ENCODE results near the gene SC5D. TPM values are rescaled to one million over a fixed set of nuclear protein-coding genes. Genes with fewer than 3 reads are reported as not detected.

SC5D gene
- total RNA-seq, 1 experiment from 2014 or later: 38.4 TPM

GRCh38 chr11:121318848-121319834, 26.6 kb downstream of the SC5D start:
- peak; percentile 66 for ATAC-seq
- Histone ChIP-seq H3F3A (ENCODE audit: low read length, unreplicated experiment) (no peaks in the 10 kb centered on the region), H3K4me3 (ENCODE audit: low read length) (no peak overlapping the region), H3K4me2 (ENCODE audit: low read length) (no peak overlapping the region), H3K4me1 (ENCODE audit: insufficient read depth, low read length) (no peaks in the 10 kb centered on the region), H4K20me1 (ENCODE audit: low read length) (no peaks in the 10 kb centered on the region), H3K9me3 (ENCODE audit: low read length) (no peaks in the 10 kb centered on the region), H3K9me2 (replicated peaks; ENCODE audit: low read length) (no peaks in the 10 kb centered on the region), H3K79me2 (ENCODE audit: low read length) (no peaks in the 10 kb centered on the region), H2AFZ (ENCODE audit: low read length) (peak overlapping the region; percentile 32; the same call in 1 of the 2 replicates), H3K36me3 (ENCODE audit: low read depth, low read length) (no peaks in the 10 kb centered on the region), H3K27ac (ENCODE audit: low read length) (no peak overlapping the region), H3K27me3 (ENCODE audit: low read length) (no peaks in the 10 kb centered on the region), H3K9ac (ENCODE audit: low read length) (no peak overlapping the region)
- TF ChIP-seq EZH2phosphoT487 (IDR thresholded peaks at IDR 0.05; ENCODE audit: borderline replicate concordance, low read length) (no peak), CTCF (conservative IDR thresholded peaks at IDR 0.05; ENCODE audit: low read depth, low read length) (peak; percentile 96), EZH2 (IDR thresholded peaks at IDR 0.05; ENCODE audit: low read length, unreplicated experiment) (no peak)
- no TSS peak for BruUV-seq (replicated peaks)
- DNase-seq: peak; percentile 74
- intact Hi-C loops (cut with micrococcal nuclease): loop anchor here (1.0 to 10.0 kb wide), 3 partner anchors 216 to 336 kb away; no protein-coding TSS in a partner anchor
- ChIA-PET CTCF (no interaction called here), POLR2A (ENCODE audit: unreplicated experiment) (no interaction called here)

- Histone ChIP-seq H3K4me1 (ENCODE audit: insufficient read depth, low read length) (no peaks in the 10 kb centered on the region), H3K9me2 (replicated peaks; ENCODE audit: low read length) (no peaks in the 10 kb centered on the region), H3K27me3 (ENCODE audit: low read length) (no peaks in the 10 kb centered on the region), H2AFZ (ENCODE audit: low read length) (no peak overlapping the region), H3K9ac (ENCODE audit: low read length) (no peak overlapping the region), H3F3A (ENCODE audit: low read length, unreplicated experiment) (no peaks in the 10 kb centered on the region), H4K20me1 (ENCODE audit: low read length) (no peaks in the 10 kb centered on the region), H3K4me3 (ENCODE audit: low read length) (no peak overlapping the region), H3K27ac (ENCODE audit: low read length) (no peak overlapping the region), H3K9me3 (ENCODE audit: low read length) (no peaks in the 10 kb centered on the region), H3K36me3 (ENCODE audit: low read depth, low read length) (no peaks in the 10 kb centered on the region), H3K4me2 (ENCODE audit: low read length) (no peak overlapping the region), H3K79me2 (ENCODE audit: low read length) (no peaks in the 10 kb centered on the region)
- BruUV-seq (replicated peaks): no TSS peak
- POLR2A ChIA-PET (ENCODE audit: unreplicated experiment): no interaction called here
- CTCF ChIA-PET: interaction anchor here (0.6 to 1.0 kb wide), 4 partner anchors 100 to 270 kb away, joined by 3 to 8 read pairs (median 4); no protein-coding TSS in a partner anchor
- ATAC-seq (peak; percentile 90), DNase-seq (peak; percentile 76)
- TF ChIP-seq CTCF (conservative IDR thresholded peaks at IDR 0.05; ENCODE audit: low read depth, low read length) (peak; percentile 87), EZH2phosphoT487 (IDR thresholded peaks at IDR 0.05; ENCODE audit: borderline replicate concordance, low read length) (no peak)
- intact Hi-C loops (cut with micrococcal nuclease): loop anchor here (5.0 kb wide), 1 partner anchor 1186 kb away; no protein-coding TSS in a partner anchor
These were observed 29.2 kb downstream of the SC5D start for GRCh38 chr11:121321614-121322243.

All from PC-3 (cell line).